B cell (primary cell): Measurements from ENCODE around the gene MAP4K2. TPM values are rescaled to one million over a fixed set of nuclear protein-coding genes. Genes with fewer than 3 reads are reported as not detected.

Experiments
- ATAC-seq: fragments of 200-7000 bp; cut with Tn5 transposase; one replicate; pipeline ENCODE4 v1.10.0; 2021; ENCODE audit warnings: low read depth, mild to moderate bottlenecking, moderate number of reproducible peaks, moderate library complexity
- CTCF ChIA-PET: fragments of 350-600 bp; sonication (Branson Sonifier 250); formaldehyde crosslinking; loops from one replicate; lab custom pipeline; 2021; ENCODE audit warnings: antibody characterized with exemption, inconsistent platforms; lab: Charles Lee
- POLR2A ChIA-PET: fragments of 350-600 bp; sonication (Branson Sonifier 250); formaldehyde crosslinking; loops from one replicate; lab custom pipeline; 2021; ENCODE audit warnings: antibody characterized with exemption; lab: Charles Lee
- DNase-seq: peaks from one replicate; pipeline ENCODE4 v3.0.0; 2013
- H2AFZ ChIP-seq: 2 replicates; pipeline ENCODE4 v1.6.1; 2012; ENCODE audit warnings: mild to moderate bottlenecking, low read depth, low read length; ENCODE audit not compliant: insufficient read depth, poor library complexity, severe bottlenecking
- H3K27ac ChIP-seq, 2 donors: 1 replicate in 1 of 2; 2 replicates in 1 of 2; pipeline ENCODE4 v1.5.1; 2012 to 2013; ENCODE audit warnings: low read length in 2 of 2, mild to moderate bottlenecking in 2 of 2, moderate library complexity in 1 of 2
- H3K27me3 ChIP-seq, 4 experiments: fragments of 200-600 bp in 1 of 4; sonication (generic) in 1 of 4; replicated peaks in 1 of 4; 1 replicate in 2 of 4; 2 replicates in 2 of 4; pipeline versions ENCODE4 v1.6.1 to v1.7.0; 2013 to 2016; ENCODE audit warnings: low read length in 3 of 4, mild to moderate bottlenecking in 2 of 4, mixed read lengths in 1 of 4, moderate library complexity in 1 of 4; ENCODE audit not compliant: insufficient read depth in 4 of 4, control insufficient read depth in 3 of 4; ENCODE audit errors: control extremely low read depth in 1 of 4
- H3K36me3 ChIP-seq, 2 experiments: replicated peaks in 1 of 2; 1 replicate in 1 of 2; 2 replicates in 1 of 2; pipeline versions ENCODE4 v1.6.1 to v1.7.1; 2013; ENCODE audit warnings: low read length in 1 of 2; ENCODE audit not compliant: insufficient read depth in 2 of 2, control insufficient read depth in 1 of 2; ENCODE audit errors: control extremely low read depth in 1 of 2, extremely low read depth in 1 of 2
- H3K4me1 ChIP-seq, 2 donors: fragments of 200-600 bp in 1 of 2; sonication (generic) in 1 of 2; 1 replicate in 1 of 2; 2 replicates in 1 of 2; pipeline versions ENCODE4 v1.5.1 to v1.6.1; 2013 to 2017; ENCODE audit warnings: low read length in 2 of 2; ENCODE audit not compliant: control insufficient read depth in 2 of 2, insufficient read depth in 2 of 2
- H3K4me2 ChIP-seq: replicated peaks from 2 replicates; pipeline ENCODE3; 2012; ENCODE audit warnings: mild to moderate bottlenecking, low read depth, low read length; ENCODE audit not compliant: poor library complexity, severe bottlenecking
- H3K4me3 ChIP-seq, 5 experiments: fragments of 200-600 bp in 1 of 5; sonication (generic) in 1 of 5; 1 replicate in 3 of 5; 2 replicates in 2 of 5; pipeline versions ENCODE4 v1.5.1 to v1.7.0; 2011 to 2016; ENCODE audit warnings: low read length in 4 of 5, mild to moderate bottlenecking in 4 of 5, low read depth in 2 of 5, control low read depth in 1 of 5, moderate library complexity in 1 of 5; ENCODE audit not compliant: insufficient read depth in 1 of 5; ENCODE audit errors: control extremely low read depth in 1 of 5, extremely low read depth in 1 of 5
- H3K79me2 ChIP-seq: fragments of 200-600 bp; sonication (generic); one replicate; pipeline ENCODE4 v1.6.0; 2016; ENCODE audit warnings: low read length; ENCODE audit not compliant: control insufficient read depth, insufficient read depth
- H3K9ac ChIP-seq: fragments of 200-600 bp; sonication (generic); 2 replicates; pipeline ENCODE4 v1.6.1; 2017; ENCODE audit warnings: mild to moderate bottlenecking, low read length, moderate library complexity
- H3K9me3 ChIP-seq, 3 donors: one replicate each; pipeline versions ENCODE4 v1.6.1 to v1.7.1; 2013; ENCODE audit warnings: low read length in 2 of 3; ENCODE audit not compliant: control insufficient read depth in 2 of 3, insufficient read depth in 1 of 3; ENCODE audit errors: control extremely low read depth in 1 of 3
- H4K20me1 ChIP-seq: 2 replicates; pipeline ENCODE4 v1.6.0; 2012; ENCODE audit warnings: mild to moderate bottlenecking, low read length; ENCODE audit not compliant: insufficient read depth, control insufficient read depth, poor library complexity, severe bottlenecking
- H3K27ac Mint-ChIP-seq: one replicate; pipeline ENCODE4 v1.8.0; 2021; ENCODE audit warnings: mixed read lengths
- H3K27me3 Mint-ChIP-seq: one replicate; pipeline ENCODE4 v1.8.0; 2021; ENCODE audit warnings: mixed read lengths
- H3K4me1 Mint-ChIP-seq: one replicate; pipeline ENCODE4 v1.8.0; 2021; ENCODE audit warnings: mixed read lengths
- H3K4me3 Mint-ChIP-seq: one replicate; pipeline ENCODE4 v1.8.0; 2021; ENCODE audit warnings: mixed read lengths
- H3K9me3 Mint-ChIP-seq: one replicate; pipeline ENCODE4 v1.8.0; 2022; ENCODE audit warnings: mixed read lengths; ENCODE audit not compliant: insufficient read depth
- CTCF ChIP-seq: fragments of 200-600 bp; IDR thresholded peaks from one replicate; pipeline ENCODE4 v1.8.0; 2022; ENCODE audit warnings: antibody characterized with exemption, mild to moderate bottlenecking
- EZH2 ChIP-seq: IDR thresholded peaks from 2 replicates; pipeline ENCODE4 v1.6.1; 2012; ENCODE audit warnings: borderline replicate concordance, low read depth, mild to moderate bottlenecking, moderate library complexity, low read length; ENCODE audit not compliant: insufficient read depth, poor library complexity, severe bottlenecking
- WGBS: methylation state at CpG from one replicate; pipeline ENCODE4 v1.1.5; 2013; ENCODE audit warnings: missing lambda C conversion rate; ENCODE audit not compliant: insufficient coverage; 5-methylcytosine and 5-hydroxymethylcytosine counted together
- intact Hi-C: fragments of 100-400 bp; cut with micrococcal nuclease; formaldehyde crosslinking; loops from one replicate; pipeline ENCODE4 v1.10.0; 2022
- polyA plus RNA-seq: library from polyadenylated mRNA; depleted of rRNA; stranded (reverse); fragments of >200 nt; gene quantifications from 2 replicates; pipeline ENCODE4 v1.2.3, GENCODE V29; 2012
- total RNA-seq, 2 donors: library from RNA; stranded (reverse); fragments of 120-200 nt in 1 of 2; gene quantifications; 1 replicate in 1 of 2; 2 replicates in 1 of 2; pipeline versions ENCODE4 v1.2.3 to v1.2.4, GENCODE V29; 2013 to 2022

Gene MAP4K2
- total and polyA plus RNA-seq, 2 donors (not counting 1 experiment from before 2014, with no cell fraction given): 118 to 163 TPM

GRCh38 chr11:64834723-64835615, 32.0 kb upstream of the MAP4K2 start:
- Mint-ChIP-seq H3K4me3 (no peak overlapping the region), H3K27me3 (no peaks in the 10 kb centered on the region), H3K4me1 (no peaks in the 10 kb centered on the region), H3K9me3 (no peaks in the 10 kb centered on the region), H3K27ac (no peak overlapping the region)
- POLR2A ChIA-PET: no interaction called here
- no peaks in the 10 kb centered on the region for H3K79me2 ChIP-seq
- H3K27me3 ChIP-seq: no peaks in the 10 kb centered on the region
- H3K4me1 ChIP-seq: peaks cover 0 to 4% of the 10 kb centered on the region in 2 donors
- no peak overlapping the region for H2AFZ ChIP-seq
- no peaks in the 10 kb centered on the region for H4K20me1 ChIP-seq
- no peaks in the 10 kb centered on the region for H3K9me3 ChIP-seq
- H3K27ac ChIP-seq: no peak overlapping the region
- no peak overlapping the region for H3K9ac ChIP-seq
- intact Hi-C loops: no loop called here
- WGBS: 97% methylated on average over 27 of the region's 29 CpGs
- no peak for DNase-seq
- no peak overlapping the region for H3K4me2 ChIP-seq
- H3K36me3 ChIP-seq: peaks cover 0 to 11% of the 10 kb centered on the region in 2 experiments
- ATAC-seq: no peak
- no peak overlapping the region for H3K4me3 ChIP-seq
- CTCF ChIA-PET: interaction anchor here (0.5 to 1.2 kb wide), 4 partner anchors 9 to 1953 kb away, joined by 3 to 5 read pairs (median 4); partner anchors contain the start of gene CDC42BPG
- no peak for TF ChIP-seq CTCF
- no peak for TF ChIP-seq EZH2
